Activated CD4-positive, alpha-beta T cell treated with anti-CD3 and anti-CD28 coated beads for 36 hours (primary cell): ENCODE measurements around the gene MBTPS1. TPM values are rescaled to one million over a fixed set of nuclear protein-coding genes. Genes with fewer than 3 reads are reported as not detected.

Experiments used
- ATAC-seq: fragments of 200-7000 bp; cut with Tn5 transposase; one replicate; pipeline ENCODE4 v1.10.0; 2021; ENCODE audit warnings: mild to moderate bottlenecking, moderate library complexity
- CTCF ChIA-PET: fragments of 350-600 bp; sonication (Branson Sonifier 250); formaldehyde crosslinking; loops from one replicate; lab custom pipeline; 2021; ENCODE audit warnings: antibody characterized with exemption; lab: Charles Lee
- POLR2A ChIA-PET: fragments of 350-600 bp; sonication (Branson Sonifier 250); formaldehyde crosslinking; loops from one replicate; lab custom pipeline; 2021; ENCODE audit warnings: antibody characterized with exemption, inconsistent platforms; lab: Charles Lee
- DNase-seq: peaks from one replicate; pipeline ENCODE4 v3.0.0-alpha.2; 2020
- H3K27ac Mint-ChIP-seq: one replicate; pipeline ENCODE4 v1.8.0; 2021; ENCODE audit warnings: mixed read lengths
- H3K27me3 Mint-ChIP-seq: one replicate; pipeline ENCODE4 v1.8.0; 2021; ENCODE audit warnings: mixed read lengths
- H3K36me3 Mint-ChIP-seq: one replicate; pipeline ENCODE4 v1.8.0; 2021; ENCODE audit warnings: low read depth, mixed read lengths
- H3K4me1 Mint-ChIP-seq: one replicate; pipeline ENCODE4 v1.8.0; 2021; ENCODE audit warnings: mixed read lengths
- H3K4me3 Mint-ChIP-seq: one replicate; pipeline ENCODE4 v1.8.0; 2021; ENCODE audit warnings: mild to moderate bottlenecking, moderate library complexity, mixed read lengths
- H3K9me3 Mint-ChIP-seq: one replicate; pipeline ENCODE4 v1.8.0; 2021; ENCODE audit warnings: low read depth, mixed read lengths
- intact Hi-C, 2 experiments: fragments of 100-400 bp; cut with DNase I in 1 of 2; cut with micrococcal nuclease in 1 of 2; formaldehyde crosslinking; loops; one replicate each; pipeline versions ENCODE4 v1.14.2 to v1.15.1; 2022 to 2024; cut with DNase I, micrococcal nuclease
- total RNA-seq, 2 experiments: library from RNA; stranded (reverse); gene quantifications; one replicate each; pipeline ENCODE4 v1.2.3, GENCODE V29; 2021

MBTPS1 gene
- total RNA-seq, 2 experiments from 2014 or later = 32.0 to 32.2 TPM

- Mint-ChIP-seq H3K9me3 (peaks cover 7% of the 10 kb centered on the region), H3K4me3 (no peak overlapping the region), H3K4me1 (no peaks in the 10 kb centered on the region), H3K36me3 (peaks cover 2% of the 10 kb centered on the region), H3K27me3 (no peaks in the 10 kb centered on the region), H3K27ac (no peak overlapping the region)
- intact Hi-C loops = no loop called here
- ATAC-seq (no peak), DNase-seq (no peak)
- ChIA-PET POLR2A (no interaction called here), CTCF (no interaction called here)
These were observed 96.4 kb downstream of the MBTPS1 start for GRCh38 chr16:84020353-84020752.

- CTCF ChIA-PET = no interaction called here
- ATAC-seq = no peak
- Mint-ChIP-seq H3K4me1 (peaks cover 9% of the 10 kb centered on the region), H3K4me3 (no peak overlapping the region), H3K27ac (no peak overlapping the region), H3K36me3 (peaks cover 2% of the 10 kb centered on the region), H3K9me3 (peaks cover 7% of the 10 kb centered on the region), H3K27me3 (no peaks in the 10 kb centered on the region)
- POLR2A ChIA-PET = no interaction called here
- intact Hi-C loops = no loop called here
- DNase-seq = no peak
These were observed 98.0 kb downstream of the MBTPS1 start for GRCh38 chr16:84018710-84019109.

- CTCF ChIA-PET = no interaction called here
- H3K4me1 Mint-ChIP-seq = peaks cover 9% of the 10 kb centered on the region
- peaks cover 7% of the 10 kb centered on the region for H3K9me3 Mint-ChIP-seq
- intact Hi-C loops = no loop called here
- H3K4me3 Mint-ChIP-seq = no peak overlapping the region
- no peak for ATAC-seq
- peaks cover 2% of the 10 kb centered on the region for H3K36me3 Mint-ChIP-seq
- H3K27me3 Mint-ChIP-seq = no peaks in the 10 kb centered on the region
- DNase-seq = no peak
- POLR2A ChIA-PET = no interaction called here
- no peak overlapping the region for H3K27ac Mint-ChIP-seq
These were observed 100.3 kb downstream of the MBTPS1 start for GRCh38 chr16:84016477-84016876.

GRCh38 chr16:84015399-84015798, 101.3 kb downstream of the MBTPS1 start:
- peaks cover 9% of the 10 kb centered on the region for H3K4me1 Mint-ChIP-seq
- no peak overlapping the region for H3K27ac Mint-ChIP-seq
- DNase-seq = no peak
- CTCF ChIA-PET = no interaction called here
- no peak overlapping the region for H3K4me3 Mint-ChIP-seq
- H3K36me3 Mint-ChIP-seq = peaks cover 2% of the 10 kb centered on the region
- peaks cover 4% of the 10 kb centered on the region for H3K9me3 Mint-ChIP-seq
- POLR2A ChIA-PET = no interaction called here
- intact Hi-C loops = no loop called here
- H3K27me3 Mint-ChIP-seq = no peaks in the 10 kb centered on the region
- ATAC-seq = no peak

GRCh38 chr16:84014570-84015327, 102.0 kb downstream of the MBTPS1 start:
- DNase-seq (no peak), ATAC-seq (no peak)
- peaks cover 2% of the 10 kb centered on the region for H3K36me3 Mint-ChIP-seq
- ChIA-PET POLR2A (no interaction called here), CTCF (interaction anchor here (1.1 to 1.5 kb wide), 4 partner anchors 55 to 70 kb away, joined by 3 to 10 read pairs (median 5); partner anchors contain the start of gene OSGIN1)
- peaks cover 9% of the 10 kb centered on the region for H3K4me1 Mint-ChIP-seq
- H3K9me3 Mint-ChIP-seq = peaks cover 4% of the 10 kb centered on the region
- no peaks in the 10 kb centered on the region for H3K27me3 Mint-ChIP-seq
- no peak overlapping the region for H3K27ac Mint-ChIP-seq
- intact Hi-C loops = loop anchor here in 1 of 2 experiments (1.0 kb wide), 4 partner anchors 61 to 490 kb away; partner anchors contain the start of genes HSBP1, MEAK7 and OSGIN1
- no peak overlapping the region for H3K4me3 Mint-ChIP-seq

GRCh38 chr16:84013787-84014569, 102.8 kb downstream of the MBTPS1 start:
- CTCF ChIA-PET = interaction anchor here (1.0 to 1.5 kb wide), 5 partner anchors 51 to 71 kb away, joined by 3 to 10 read pairs (median 5); partner anchors contain the start of gene OSGIN1
- no peak overlapping the region for H3K4me3 Mint-ChIP-seq
- peak; percentile 90 for ATAC-seq
- H3K27me3 Mint-ChIP-seq = no peaks in the 10 kb centered on the region
- POLR2A ChIA-PET = interaction anchor here (0.6 kb wide), 1 partner anchor 173 kb away, joined by 3 read pairs; the partner anchor contains the start of gene TAF1C
- peaks cover 9% of the 10 kb centered on the region for H3K4me1 Mint-ChIP-seq
- H3K9me3 Mint-ChIP-seq = peaks cover 4% of the 10 kb centered on the region
- DNase-seq = peak; percentile 91
- H3K27ac Mint-ChIP-seq = no peak overlapping the region
- H3K36me3 Mint-ChIP-seq = peaks cover 2% of the 10 kb centered on the region
- intact Hi-C loops = loop anchor here in 1 of 2 experiments (1.0 kb wide), 4 partner anchors 61 to 490 kb away; partner anchors contain the start of genes HSBP1, MEAK7 and OSGIN1

GRCh38 chr16:84009282-84009681, 107.5 kb downstream of the MBTPS1 start:
- H3K4me1 Mint-ChIP-seq = peaks cover 4% of the 10 kb centered on the region
- H3K36me3 Mint-ChIP-seq = no peaks in the 10 kb centered on the region
- peaks cover 1% of the 10 kb centered on the region for H3K27me3 Mint-ChIP-seq
- intact Hi-C loops = no loop called here
- POLR2A ChIA-PET = no interaction called here
- ATAC-seq (no peak), DNase-seq (no peak)
- no peaks in the 10 kb centered on the region for H3K9me3 Mint-ChIP-seq
- CTCF ChIA-PET = no interaction called here
- no peak overlapping the region for H3K27ac Mint-ChIP-seq
- H3K4me3 Mint-ChIP-seq = no peak overlapping the region

- intact Hi-C loops = no loop called here
- Mint-ChIP-seq H3K27ac (no peak overlapping the region), H3K27me3 (peaks cover 1% of the 10 kb centered on the region), H3K4me3 (no peak overlapping the region), H3K9me3 (no peaks in the 10 kb centered on the region), H3K4me1 (no peaks in the 10 kb centered on the region), H3K36me3 (no peaks in the 10 kb centered on the region)
- ATAC-seq = no peak
- ChIA-PET POLR2A (no interaction called here), CTCF (no interaction called here)
- DNase-seq = no peak
These were observed 108.8 kb downstream of the MBTPS1 start for GRCh38 chr16:84007965-84008364.

GRCh38 chr16:84007520-84007919, 109.2 kb downstream of the MBTPS1 start:
- no peak for ATAC-seq
- CTCF ChIA-PET = no interaction called here
- intact Hi-C loops = no loop called here
- DNase-seq = no peak
- H3K36me3 Mint-ChIP-seq = no peaks in the 10 kb centered on the region
- no peak overlapping the region for H3K4me3 Mint-ChIP-seq
- H3K27me3 Mint-ChIP-seq = peaks cover 1% of the 10 kb centered on the region
- no peak overlapping the region for H3K27ac Mint-ChIP-seq
- no peaks in the 10 kb centered on the region for H3K4me1 Mint-ChIP-seq
- POLR2A ChIA-PET = no interaction called here
- no peaks in the 10 kb centered on the region for H3K9me3 Mint-ChIP-seq

GRCh38 chr16:84005391-84005790, 111.4 kb downstream of the MBTPS1 start:
- no peak for DNase-seq
- ChIA-PET CTCF (no interaction called here), POLR2A (no interaction called here)
- ATAC-seq = no peak
- no peak overlapping the region for H3K4me3 Mint-ChIP-seq
- no peaks in the 10 kb centered on the region for H3K9me3 Mint-ChIP-seq
- H3K27me3 Mint-ChIP-seq = peaks cover 1% of the 10 kb centered on the region
- H3K36me3 Mint-ChIP-seq = no peaks in the 10 kb centered on the region
- intact Hi-C loops = no loop called here
- H3K27ac Mint-ChIP-seq = no peak overlapping the region
- no peaks in the 10 kb centered on the region for H3K4me1 Mint-ChIP-seq

- intact Hi-C loops = no loop called here
- H3K9me3 Mint-ChIP-seq = no peaks in the 10 kb centered on the region
- DNase-seq (no peak), ATAC-seq (no peak)
- H3K27me3 Mint-ChIP-seq = peaks cover 1% of the 10 kb centered on the region
- H3K36me3 Mint-ChIP-seq = no peaks in the 10 kb centered on the region
- no peak overlapping the region for H3K4me3 Mint-ChIP-seq
- no peaks in the 10 kb centered on the region for H3K4me1 Mint-ChIP-seq
- ChIA-PET POLR2A (no interaction called here), CTCF (no interaction called here)
- H3K27ac Mint-ChIP-seq = no peak overlapping the region
These were observed 112.3 kb downstream of the MBTPS1 start for GRCh38 chr16:84004442-84004841.
